Panc1 (cell line): ENCODE measurements around the gene SULT6B1.

ENCODE experiments used
- TF ChIP-seq, protein P1 (sequence below): fragments of 450-650 bp; IDR thresholded peaks from 2 replicates; pipeline ENCODE4 v1.5.1; 2017; ENCODE audit warnings: mild to moderate bottlenecking
- TF ChIP-seq, protein P2 (sequence below), 2 experiments: IDR thresholded peaks; 2 replicates each; pipeline ENCODE4 v1.6.1; 2011 to 2012; ENCODE audit warnings: low read depth in 2 of 2, control low read depth in 1 of 2, low read length in 1 of 2, mild to moderate bottlenecking in 1 of 2, moderate library complexity in 1 of 2; ENCODE audit not compliant: insufficient read depth in 1 of 2

DNA sequence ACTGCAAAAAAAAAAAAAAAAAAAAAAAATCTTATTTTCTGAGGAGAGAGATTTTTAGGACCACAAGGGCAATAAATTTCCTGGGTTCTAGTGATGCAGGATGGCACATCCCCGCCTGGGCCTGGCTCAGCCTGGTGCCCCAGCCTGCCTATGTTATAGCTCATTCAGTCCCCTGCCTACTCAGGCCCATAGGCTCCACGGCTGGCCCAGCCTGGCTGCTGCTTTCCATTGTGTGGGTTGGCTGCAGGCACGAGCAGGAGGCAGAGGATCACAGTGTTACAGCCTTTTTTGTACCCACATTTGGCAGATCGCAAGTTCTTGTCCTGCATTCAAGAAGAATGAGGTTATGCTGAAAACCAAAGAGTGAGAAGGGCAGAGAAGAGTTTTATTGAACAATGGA, 2.8 kb upstream of the SULT6B1 start:
- TF ChIP-seq, protein P1, sequence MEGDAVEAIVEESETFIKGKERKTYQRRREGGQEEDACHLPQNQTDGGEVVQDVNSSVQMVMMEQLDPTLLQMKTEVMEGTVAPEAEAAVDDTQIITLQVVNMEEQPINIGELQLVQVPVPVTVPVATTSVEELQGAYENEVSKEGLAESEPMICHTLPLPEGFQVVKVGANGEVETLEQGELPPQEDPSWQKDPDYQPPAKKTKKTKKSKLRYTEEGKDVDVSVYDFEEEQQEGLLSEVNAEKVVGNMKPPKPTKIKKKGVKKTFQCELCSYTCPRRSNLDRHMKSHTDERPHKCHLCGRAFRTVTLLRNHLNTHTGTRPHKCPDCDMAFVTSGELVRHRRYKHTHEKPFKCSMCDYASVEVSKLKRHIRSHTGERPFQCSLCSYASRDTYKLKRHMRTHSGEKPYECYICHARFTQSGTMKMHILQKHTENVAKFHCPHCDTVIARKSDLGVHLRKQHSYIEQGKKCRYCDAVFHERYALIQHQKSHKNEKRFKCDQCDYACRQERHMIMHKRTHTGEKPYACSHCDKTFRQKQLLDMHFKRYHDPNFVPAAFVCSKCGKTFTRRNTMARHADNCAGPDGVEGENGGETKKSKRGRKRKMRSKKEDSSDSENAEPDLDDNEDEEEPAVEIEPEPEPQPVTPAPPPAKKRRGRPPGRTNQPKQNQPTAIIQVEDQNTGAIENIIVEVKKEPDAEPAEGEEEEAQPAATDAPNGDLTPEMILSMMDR, result no peak
- TF ChIP-seq, protein P2, sequence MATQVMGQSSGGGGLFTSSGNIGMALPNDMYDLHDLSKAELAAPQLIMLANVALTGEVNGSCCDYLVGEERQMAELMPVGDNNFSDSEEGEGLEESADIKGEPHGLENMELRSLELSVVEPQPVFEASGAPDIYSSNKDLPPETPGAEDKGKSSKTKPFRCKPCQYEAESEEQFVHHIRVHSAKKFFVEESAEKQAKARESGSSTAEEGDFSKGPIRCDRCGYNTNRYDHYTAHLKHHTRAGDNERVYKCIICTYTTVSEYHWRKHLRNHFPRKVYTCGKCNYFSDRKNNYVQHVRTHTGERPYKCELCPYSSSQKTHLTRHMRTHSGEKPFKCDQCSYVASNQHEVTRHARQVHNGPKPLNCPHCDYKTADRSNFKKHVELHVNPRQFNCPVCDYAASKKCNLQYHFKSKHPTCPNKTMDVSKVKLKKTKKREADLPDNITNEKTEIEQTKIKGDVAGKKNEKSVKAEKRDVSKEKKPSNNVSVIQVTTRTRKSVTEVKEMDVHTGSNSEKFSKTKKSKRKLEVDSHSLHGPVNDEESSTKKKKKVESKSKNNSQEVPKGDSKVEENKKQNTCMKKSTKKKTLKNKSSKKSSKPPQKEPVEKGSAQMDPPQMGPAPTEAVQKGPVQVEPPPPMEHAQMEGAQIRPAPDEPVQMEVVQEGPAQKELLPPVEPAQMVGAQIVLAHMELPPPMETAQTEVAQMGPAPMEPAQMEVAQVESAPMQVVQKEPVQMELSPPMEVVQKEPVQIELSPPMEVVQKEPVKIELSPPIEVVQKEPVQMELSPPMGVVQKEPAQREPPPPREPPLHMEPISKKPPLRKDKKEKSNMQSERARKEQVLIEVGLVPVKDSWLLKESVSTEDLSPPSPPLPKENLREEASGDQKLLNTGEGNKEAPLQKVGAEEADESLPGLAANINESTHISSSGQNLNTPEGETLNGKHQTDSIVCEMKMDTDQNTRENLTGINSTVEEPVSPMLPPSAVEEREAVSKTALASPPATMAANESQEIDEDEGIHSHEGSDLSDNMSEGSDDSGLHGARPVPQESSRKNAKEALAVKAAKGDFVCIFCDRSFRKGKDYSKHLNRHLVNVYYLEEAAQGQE (IDR thresholded peaks at IDR 0.05; ENCODE audit: insufficient read depth in 1 of 2, low read depth in 2 of 2, low read length in 1 of 2), result no peak
